Activated CD8-positive, alpha-beta memory T cell treated with anti-CD3 and anti-CD28 coated beads for 1 hour (primary cell): Measurements from ENCODE around the gene MTHFD1L.

Experiments used
- DNase-seq, 2 donors: peaks; one replicate each; pipeline ENCODE4 v3.0.0-alpha.2; 2020; ENCODE audit warnings: low read depth in 1 of 2; ENCODE audit errors: extremely low read depth in 1 of 2

Gene MTHFD1L

DNA sequence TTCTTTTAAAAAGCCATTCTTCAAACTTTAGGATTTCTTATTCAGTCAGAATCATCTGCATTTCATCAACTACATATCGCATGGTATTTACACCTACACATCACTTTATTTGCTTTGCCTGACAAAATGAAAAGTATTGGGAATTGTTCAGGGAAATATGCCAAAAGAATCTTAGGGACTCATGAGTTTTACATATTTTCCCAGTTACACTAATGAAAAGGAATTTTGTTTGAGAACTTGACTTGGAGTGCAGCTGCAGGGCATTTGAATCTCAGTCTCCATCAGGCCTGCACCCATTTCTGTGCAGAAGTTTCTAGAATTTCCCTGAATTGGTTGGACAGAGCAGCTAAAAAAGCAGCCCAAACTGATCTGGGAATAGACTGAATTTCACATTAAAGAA lies 65.3 kb downstream of the MTHFD1L start:
- no peak for DNase-seq

DNA sequence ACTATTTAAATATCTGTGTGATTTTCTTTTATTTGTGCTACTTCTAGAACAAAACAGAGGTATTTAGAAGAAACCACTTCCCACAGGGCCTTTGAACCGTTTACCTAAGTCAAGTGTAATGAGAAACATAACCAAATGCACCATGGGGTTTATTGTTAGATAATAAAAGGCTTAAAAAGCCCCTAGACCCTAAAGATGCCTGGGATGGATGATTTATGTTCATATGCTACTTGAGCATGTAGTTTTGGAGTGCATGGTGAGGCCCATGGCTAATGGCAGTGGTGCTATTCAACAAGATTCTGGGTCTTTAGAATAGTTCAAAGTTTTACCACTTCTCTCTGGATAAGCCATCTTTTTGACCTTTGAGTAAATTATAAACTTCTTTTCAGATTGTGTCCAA lies 65.9 kb downstream of the MTHFD1L start:
- DNase-seq: no peak

DNA sequence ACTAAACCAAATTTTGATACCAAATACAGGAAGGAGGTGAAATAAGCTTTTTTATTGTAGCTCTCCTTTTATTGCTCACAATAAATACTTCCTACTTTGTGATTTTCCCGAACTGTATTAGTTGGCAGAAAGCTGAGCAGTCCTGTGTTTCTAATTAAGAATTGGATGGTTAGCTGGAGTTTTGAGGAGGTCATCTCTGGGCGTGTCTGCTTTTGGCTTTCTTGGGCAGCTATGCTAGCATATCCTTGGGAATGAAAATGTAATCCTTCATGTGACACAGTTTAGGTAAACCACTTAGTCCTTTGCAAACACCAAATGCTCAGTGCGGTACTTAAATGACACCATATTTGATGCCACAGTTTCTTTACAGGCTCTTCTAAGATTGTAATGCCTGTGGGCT lies 67.5 kb downstream of the MTHFD1L start:
- no peak for DNase-seq

DNA sequence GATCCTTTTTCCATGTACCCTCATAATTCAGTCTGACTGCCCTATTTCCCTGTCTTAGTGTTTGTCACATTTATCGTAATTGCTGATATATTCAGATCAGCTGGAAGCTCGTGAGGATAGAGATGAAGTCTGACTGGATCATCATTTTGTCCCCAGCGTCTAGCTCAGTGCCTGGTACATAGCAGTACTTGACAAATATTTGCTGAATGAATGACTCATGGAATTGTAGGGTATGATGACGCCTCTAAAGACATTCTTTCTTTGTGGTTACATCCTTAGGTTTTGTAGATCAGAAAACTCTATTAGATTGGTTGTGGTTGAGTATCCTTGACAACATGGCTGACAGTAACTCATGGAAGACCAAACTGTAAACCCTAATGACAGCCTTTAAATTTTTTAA lies 68.9 kb downstream of the MTHFD1L start:
- no peak for DNase-seq

DNA sequence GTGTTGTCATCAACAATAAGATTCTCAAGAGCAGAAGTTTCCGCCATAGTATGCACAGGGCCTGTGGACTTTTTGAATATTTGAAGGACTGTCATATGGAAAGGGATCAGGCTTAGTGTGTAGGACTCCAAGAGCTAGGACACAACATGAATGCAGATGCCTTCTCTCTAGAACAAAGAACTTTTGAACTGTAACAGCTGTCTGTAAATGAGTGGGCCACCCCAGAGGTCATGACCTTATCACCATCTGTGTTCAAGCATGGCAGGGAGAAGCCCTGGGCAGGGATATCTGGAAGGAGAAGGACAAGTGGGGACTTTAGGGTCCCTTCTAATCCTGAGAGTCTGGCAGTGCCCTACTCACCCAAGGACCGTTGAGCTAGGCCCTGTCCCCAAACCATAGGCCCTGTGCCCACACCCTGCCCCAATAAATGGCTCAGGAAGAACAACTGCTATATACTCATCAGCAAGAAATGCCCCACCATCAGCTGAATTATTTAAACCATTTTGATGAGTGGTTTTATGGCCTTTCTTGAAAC lies 70.6 kb downstream of the MTHFD1L start:
- DNase-seq: no peak

DNA sequence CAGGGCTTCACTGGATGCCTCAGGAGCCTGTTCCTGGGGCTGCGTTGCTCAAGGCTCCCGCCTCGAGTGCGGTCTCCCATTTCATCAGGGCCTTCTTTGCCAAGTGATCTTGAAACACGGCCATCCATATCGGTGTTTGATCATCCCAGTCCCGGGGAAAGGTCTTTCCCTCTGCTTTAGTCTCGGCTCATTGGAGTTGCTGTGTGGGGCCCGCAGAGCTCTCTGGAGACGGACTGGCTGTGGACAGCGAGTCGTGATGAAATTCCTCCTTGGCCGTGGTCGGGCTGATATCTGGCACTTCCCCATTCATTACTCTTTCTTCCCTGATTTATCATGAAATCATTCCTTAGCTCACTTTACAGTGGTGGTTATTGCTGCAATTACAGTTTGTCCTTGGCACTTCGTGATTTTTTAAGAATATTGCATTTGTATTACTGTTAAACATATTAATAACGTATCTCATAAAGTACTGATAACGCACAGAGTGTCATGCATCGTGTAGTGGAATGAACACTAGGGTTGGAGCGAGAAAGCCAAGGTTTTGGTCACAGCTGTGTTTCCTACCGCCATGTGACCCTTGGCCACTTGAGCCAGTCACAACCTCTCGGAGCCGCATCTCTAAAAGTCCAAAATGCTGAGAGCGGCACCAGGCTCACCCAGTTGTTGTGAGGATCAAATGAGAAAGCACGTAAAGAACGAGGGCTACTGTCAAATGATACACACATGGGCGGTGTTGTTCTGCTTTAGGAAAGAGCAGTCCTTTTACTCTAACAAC lies 71.8 kb downstream of the MTHFD1L start:
- no peak for DNase-seq

DNA sequence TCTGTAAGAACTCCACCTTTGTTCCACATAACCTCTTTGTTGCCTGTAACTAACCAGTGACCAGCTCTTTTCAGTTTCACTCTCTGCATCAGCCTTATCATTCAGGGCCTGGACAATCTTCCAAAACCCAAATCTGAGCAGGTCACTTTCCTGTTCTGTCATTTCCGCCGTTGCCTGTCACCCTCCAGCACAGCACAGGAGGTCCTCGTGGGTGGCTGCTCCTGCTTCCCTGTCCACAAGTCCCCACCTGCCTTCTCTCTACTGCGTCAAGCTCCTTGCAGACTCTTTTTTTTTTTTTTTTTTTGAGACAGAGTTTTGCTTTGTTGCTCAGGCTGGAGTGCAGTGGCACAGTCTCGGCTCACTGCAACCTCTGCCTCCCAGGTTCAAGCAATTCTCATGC lies 73.9 kb downstream of the MTHFD1L start:
- no peak for DNase-seq

DNA sequence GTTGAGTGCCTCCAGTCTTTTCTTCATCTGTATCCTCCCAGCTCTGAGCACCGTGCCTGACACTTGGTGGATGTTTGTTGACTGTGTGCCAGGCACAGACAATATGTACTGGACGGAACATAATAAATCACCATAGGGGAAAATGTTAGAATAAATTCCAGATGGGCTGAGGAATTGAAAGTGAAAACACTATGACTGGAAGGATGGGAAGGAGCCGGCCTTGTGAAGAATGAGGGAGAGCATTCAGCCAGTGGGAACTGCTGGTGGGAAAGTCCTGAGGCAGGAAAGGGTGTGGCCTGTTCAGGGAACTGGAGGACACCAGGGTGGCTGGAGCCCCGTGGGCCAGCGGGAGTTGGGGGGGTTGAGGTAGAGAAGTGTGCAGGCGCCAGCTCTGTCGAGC lies 75.4 kb downstream of the MTHFD1L start:
- DNase-seq: no peak

DNA sequence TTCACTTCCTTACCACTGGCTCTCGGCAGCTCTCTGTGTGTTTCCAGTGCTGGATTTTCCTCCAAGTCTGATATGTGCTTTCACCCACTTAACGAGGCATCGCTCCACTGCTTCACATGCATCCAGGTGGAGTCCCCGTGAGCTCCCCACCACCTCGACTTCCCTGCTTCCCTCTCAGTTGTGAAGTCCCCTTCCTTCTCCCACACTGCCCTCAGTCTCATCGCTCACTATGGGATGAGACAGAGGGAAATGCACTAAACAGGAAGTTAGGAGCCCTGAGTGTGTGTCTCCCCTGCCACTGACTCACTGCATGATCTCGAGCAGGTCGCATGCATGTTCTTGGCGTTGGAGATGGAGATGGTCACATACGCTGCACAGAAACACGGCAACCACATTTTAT lies 84.0 kb downstream of the MTHFD1L start:
- no peak for DNase-seq

DNA sequence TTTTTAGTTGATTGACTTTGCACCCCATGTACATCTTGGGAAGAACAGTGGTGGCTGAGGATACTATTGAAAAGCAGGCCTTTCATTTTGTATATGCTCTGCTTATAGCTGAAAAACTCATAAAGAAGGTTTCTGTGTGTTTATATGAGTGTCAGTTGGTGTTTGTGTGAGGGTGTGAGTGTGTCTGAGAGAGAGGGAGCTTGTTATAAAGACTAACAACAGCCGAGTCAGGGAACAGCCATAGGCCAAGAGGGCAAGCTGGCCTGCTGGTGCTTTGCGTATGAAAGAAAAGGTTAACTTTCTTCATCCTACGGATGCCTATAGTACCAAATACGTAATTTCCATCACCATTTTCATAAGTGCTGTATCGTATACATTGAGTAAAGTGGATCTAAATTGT lies 88.3 kb downstream of the MTHFD1L start:
- DNase-seq: no peak

DNA sequence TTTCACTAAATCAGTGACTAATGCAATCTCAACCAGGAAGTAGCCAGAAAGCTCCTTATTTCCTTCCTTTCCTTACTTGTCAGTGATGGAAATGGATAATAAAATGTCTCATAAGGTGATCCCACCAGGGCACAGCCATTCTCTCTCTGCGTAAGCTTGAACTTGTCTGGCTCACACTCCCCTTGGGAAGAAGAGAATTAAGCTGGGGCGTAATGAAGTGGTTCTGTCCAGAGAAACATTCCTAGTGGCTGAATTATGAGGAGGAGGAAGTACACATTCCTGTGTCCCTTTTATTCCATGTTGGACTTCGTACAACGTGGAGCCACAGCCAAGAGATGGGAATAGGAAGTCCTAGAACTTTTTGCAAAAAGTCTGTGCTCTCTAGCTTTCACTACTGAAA lies 93.7 kb downstream of the MTHFD1L start:
- no peak for DNase-seq

DNA sequence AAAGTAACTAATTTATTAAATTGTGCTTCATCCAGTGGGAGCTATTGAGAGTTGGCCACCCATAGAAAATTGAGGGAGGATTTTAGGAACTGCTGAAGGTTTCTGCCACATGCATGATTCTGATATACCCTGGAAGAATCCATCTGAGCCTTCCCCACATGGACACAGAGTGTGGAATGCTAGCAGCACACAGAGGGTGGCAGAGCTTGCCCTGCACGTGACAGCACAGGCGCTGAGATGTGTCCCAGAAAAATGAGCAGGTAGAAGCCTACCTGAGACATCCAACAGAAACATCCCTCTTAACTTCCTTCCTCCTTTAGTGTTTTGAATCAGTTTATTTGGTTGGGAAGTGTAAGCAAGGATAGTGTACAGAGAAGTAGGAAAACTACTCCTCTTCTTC lies 96.9 kb downstream of the MTHFD1L start:
- DNase-seq: no peak

DNA sequence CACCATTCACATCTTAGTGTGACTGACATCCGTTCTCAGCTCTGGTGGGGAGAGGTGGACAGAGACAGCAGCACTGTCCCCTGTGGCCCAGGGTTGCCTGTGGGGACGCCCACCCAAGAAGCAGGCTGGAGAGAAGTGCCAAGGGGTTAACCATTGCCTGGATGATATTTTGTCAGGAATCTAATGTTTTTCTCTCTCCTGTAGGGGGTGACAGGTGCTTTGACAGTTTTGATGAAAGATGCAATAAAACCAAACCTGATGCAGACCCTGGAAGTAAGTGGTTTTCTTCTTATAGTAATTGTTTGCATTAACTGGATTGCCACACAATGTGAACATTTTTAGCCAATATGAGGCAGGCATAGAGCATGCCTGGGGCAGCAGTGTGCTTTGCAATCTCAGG lies 99.3 kb downstream of the MTHFD1L start:
- no peak for DNase-seq

DNA sequence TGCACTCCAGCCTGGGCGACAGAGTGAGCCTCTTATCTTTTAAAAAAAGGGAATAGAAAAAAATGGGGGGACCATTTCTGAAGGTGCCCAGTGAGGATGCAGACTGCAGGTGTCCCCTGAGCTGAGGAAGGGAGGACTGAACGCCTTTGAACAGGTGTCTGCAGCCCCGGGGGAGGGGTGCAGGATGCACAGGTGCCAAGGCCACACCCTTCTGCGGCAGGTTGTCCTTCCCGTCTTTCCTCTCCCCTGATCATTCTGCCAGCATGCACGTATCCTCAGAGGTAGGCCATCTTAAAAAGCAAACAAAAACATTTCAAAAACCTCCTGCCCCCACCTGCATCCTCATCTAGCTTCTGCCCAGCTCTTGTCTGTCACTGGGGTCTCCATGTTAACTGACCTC lies 101.3 kb downstream of the MTHFD1L start:
- no peak for DNase-seq

DNA sequence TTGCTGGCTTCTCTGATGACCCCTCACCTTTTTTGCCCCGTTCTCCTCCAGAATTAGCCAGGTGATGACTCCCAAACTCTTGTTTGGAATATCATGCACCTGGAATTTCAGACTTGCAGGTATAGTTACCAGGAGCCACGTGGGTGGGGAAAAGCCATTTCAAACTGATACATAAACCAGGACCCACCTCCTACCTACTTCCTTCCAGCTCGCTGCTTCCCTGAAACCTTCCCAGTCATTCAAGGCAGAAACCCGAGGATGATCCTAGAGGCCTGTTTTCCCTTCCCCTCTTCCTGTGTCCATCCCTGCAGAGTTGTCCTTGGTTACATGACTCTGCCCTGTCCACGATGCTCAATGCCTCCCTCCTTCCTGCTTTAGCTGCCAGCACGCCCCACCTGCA lies 101.9 kb downstream of the MTHFD1L start:
- DNase-seq: no peak

DNA sequence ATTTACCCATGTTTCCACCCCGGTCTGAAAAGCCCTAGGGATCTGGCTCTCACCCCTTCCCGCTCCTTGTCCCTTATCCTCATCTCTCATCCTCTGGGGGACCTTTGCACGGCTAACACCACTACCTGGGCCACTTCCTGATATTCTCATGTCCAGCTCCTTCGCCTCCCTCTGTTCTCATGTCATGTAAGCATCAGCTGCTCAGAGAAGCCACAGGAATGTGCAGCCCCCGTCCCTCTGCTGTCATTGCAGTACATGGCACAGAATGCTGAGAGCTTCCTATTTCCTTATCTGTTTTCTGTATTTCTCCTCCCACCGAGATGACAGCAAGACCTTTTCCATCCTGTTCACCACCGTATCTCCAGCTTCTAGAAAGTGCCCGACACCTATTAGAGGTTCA lies 102.4 kb downstream of the MTHFD1L start:
- no peak for DNase-seq

DNA sequence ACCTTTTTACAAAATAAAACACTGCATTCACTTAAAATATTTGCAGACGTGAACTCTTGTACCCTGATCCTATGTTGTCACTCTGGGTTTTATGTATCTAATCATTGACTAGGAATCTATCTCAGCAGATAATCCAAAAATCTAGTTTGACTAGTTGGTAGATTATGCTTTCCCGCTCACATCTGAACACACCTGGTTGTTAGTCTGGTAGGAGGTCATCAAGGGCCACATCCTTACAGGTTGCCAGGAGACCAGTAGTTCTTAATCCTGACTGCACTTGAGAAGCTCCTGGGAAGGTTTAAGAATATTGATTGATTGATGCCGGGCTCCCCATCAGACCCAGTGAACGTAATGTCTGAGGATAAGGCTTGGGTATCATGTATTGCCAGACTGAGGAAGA lies 104.4 kb downstream of the MTHFD1L start:
- DNase-seq: no peak

DNA sequence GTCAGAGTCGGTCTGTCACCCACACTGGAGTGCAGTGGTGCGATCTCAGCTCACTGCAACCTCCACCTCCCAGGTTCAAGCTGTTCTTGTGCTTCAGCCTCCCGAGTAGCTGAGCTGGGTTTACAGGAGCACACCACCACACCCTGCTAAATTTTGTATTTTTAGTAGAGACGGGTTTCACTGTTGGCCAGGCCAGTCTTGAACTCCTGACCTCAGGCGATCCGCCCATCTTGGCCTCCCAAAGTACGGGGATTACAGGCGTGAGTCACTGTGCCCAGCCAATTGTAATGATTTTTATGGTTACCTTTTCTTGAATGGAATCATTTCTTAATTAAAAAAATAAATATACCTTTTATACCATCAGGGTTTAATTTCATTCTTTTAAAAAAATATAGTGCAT lies 105.7 kb downstream of the MTHFD1L start:
- DNase-seq: no peak

DNA sequence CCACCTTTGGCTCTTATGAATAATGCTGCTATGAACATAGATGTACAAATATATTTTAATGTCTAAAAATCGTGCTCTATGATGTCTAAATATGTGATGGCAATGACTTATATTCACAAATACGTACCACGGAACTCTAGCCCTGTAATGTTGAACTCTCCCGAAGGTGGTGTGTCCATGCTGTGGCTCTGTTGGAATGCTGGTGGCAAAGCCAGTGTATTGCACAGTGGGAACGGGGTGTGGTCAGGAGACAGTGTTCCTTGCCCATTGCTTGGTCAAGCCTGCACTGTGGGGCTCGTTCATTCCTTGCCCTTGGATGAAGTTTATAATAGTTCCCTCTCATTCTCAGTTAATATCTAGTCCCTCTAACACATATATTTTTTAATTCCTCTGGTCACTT lies 109.6 kb downstream of the MTHFD1L start:
- no peak for DNase-seq

DNA sequence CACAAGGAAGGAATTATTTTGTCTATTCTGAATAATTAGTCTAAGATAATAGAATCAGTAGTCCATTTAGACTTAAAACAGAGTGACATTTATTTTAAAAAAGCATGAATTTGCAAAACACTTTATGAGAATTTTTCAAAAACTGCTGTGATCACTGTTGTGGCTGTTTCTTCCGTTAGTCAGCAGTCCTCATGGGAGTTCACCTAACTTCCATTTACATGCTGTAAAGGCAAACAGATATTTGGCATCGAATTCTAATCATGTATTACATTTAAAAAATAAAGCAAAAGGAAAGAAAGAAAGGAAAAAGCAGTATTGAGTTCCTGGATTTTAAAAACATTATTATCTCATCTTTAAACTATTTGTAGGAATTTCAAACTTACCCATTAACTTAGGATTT lies 111.8 kb downstream of the MTHFD1L start:
- no peak for DNase-seq

DNA sequence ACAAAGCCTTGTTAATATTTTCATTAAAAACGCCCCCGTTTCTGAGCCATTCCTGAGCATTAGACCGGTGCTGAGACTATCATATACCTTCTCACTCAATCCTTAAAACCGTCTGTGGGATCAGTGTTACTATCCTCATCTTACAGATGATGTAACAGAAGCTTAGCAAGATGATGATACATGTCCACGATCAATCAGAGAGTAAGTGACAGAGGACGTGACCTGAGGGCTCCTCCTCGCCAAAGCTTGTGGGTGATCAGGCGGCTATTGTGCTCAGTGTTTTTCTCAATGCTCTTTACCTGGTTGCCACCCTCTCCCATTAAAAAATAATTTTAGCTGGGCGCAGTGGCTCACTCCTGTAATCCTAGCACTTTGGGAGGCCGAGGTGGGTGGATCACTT lies 113.1 kb downstream of the MTHFD1L start:
- no peak for DNase-seq

DNA sequence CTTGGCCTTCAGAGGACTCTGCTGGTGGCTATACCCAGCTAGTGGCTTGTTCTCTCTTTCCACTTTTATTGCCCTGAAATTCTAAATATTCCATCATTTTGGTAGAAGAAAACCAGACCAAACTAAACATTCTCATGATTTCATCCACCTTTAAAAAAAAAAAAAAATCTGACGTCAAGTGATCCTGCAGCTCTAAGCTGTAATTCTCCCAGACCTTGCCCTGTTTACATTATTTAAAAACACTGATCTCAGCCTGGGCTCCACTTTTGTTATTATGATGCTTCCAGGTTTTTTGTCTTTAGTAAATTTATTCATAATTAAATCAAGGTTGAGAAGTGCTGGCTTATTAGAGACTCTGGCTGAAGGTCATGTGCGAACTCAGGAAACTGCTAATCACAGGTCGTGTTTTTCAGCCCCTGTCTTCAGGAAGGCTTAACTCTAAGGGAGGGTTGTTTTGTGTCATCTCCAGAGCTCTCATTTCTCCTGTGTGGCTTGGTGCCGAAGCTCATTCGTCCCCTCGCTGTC lies 114.4 kb downstream of the MTHFD1L start:
- no peak for DNase-seq

DNA sequence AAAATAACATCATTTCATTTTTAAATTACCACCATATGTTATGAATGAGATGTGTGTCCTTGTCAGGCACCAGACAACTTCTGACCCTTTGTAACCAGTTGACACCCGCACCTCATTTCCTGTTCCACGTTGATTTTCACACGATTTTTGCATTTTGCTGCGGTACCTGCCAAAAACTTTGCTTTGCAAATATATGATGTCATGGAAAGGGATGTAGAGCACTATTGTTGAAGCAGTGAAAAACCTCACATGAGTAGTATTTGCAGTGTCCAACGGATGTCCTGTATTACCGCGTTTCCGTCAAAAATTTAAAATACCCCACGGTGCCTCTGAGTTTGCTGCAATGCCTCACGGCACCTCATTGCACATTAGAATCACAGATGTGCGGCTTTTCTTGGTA lies 115.6 kb downstream of the MTHFD1L start:
- no peak for DNase-seq
